ENCODE measurements around the gene KLHL3. TPM values are rescaled to one million over a fixed set of nuclear protein-coding genes. Genes with fewer than 3 reads are reported as not detected.

The KLHL3 gene
- total and polyA plus RNA-seq, 5 experiments from 2014 or later: 2.7 to 37.2 (median 8.1) TPM

DNA sequence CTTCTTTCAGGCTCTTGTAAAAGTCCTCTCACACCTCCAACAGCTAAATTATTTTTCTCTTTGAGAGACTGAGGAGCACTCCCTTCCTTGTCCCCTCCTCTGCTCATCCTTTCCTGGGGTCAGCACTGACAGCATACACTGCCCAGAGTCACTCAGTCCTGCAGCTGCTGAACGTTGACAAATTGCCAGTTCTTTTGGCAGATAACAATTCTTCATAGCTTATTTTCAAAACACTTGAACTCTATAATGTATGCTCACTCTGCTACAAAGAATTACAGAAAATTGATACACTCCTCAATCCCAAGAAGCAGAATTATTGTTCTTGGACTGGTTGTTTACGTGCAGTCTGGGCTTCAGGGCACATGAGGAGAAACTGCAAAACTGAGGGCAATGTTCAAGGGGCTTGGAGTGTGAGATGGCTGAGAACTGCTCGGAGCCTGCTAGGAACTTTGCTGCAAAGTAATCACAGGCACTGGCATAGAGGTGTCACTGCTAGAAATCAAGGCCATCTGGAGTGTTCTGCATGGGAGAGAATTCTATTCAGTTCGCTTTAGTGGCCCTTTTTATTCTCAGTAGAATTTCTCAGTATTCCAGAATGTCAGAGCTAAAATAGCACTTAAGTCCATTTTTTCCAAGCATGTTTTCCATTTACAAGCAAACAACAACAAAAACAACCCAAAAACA, 140.4 kb downstream of the KLHL3 start:
- Mint-ChIP-seq H3K27ac (no peak overlapping the region), H3K36me3 (no peaks in the 10 kb centered on the region), H3K4me3 (no peak overlapping the region), H3K27me3 (peaks cover 15 to 51% (median 34%) of the 10 kb centered on the region in 5 donors), H3K4me1 (peaks cover 0 to 1% (median 0%) of the 10 kb centered on the region in 4 donors), H3K9me3 (peaks cover 0 to 19% (median 7%) of the 10 kb centered on the region in 9 donors)
- ATAC-seq: no peak
- no peak for DNase-seq
- POLR2A ChIA-PET: no interaction called here

GRCh38 chr5:137594717-137595116, 141.2 kb downstream of the KLHL3 start:
- Mint-ChIP-seq H3K27me3 (peaks cover 18 to 52% (median 32%) of the 10 kb centered on the region in 5 donors), H3K9me3 (peaks cover 0 to 19% (median 7%) of the 10 kb centered on the region in 9 donors)

GRCh38 chr5:137592317-137592716, 143.6 kb downstream of the KLHL3 start:
- H3K27ac Mint-ChIP-seq: no peak overlapping the region
- no peak overlapping the region for H3K4me3 Mint-ChIP-seq
- H3K36me3 Mint-ChIP-seq: no peaks in the 10 kb centered on the region
- POLR2A ChIA-PET: no interaction called here
- H3K9me3 Mint-ChIP-seq: peaks cover 0 to 19% (median 8%) of the 10 kb centered on the region in 9 donors
- no peak for ATAC-seq
- peaks cover 13 to 42% (median 29%) of the 10 kb centered on the region in 5 donors for H3K27me3 Mint-ChIP-seq
- DNase-seq: no peak
- peaks cover 0 to 3% (median under 1%) of the 10 kb centered on the region in 4 donors for H3K4me1 Mint-ChIP-seq

More at GRCh38 chr5:137594717-137595116, 141.2 kb downstream of the KLHL3 start:
- Mint-ChIP-seq H3K27ac (no peak overlapping the region), H3K4me1 (peaks cover 0 to 1% (median 0%) of the 10 kb centered on the region in 4 donors), H3K36me3 (no peaks in the 10 kb centered on the region), H3K4me3 (no peak overlapping the region)
- DNase-seq (no peak), ATAC-seq (no peak)
- POLR2A ChIA-PET: no interaction called here

DNA sequence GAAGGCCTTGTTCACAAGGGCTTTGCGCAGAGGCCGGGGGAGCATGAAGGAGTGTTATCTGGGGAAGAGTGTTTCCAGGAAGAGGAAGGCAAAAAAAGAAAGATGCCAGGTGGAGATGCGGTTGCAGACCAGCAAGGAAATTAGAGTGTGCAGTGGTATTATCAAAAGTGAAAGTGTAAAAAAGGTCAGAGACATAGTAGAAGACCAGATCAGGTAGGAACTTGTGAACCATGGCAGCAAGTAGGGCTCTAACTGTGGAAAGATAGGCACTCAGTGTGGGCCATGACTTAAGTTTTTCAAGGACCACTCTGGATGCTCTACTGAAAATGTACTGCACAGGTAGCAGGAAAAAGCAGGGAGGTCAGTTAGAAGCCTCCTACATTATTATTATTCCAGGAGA, 146.7 kb downstream of the KLHL3 start:
- Mint-ChIP-seq H3K9me3 (peaks cover 0 to 19% (median 8%) of the 10 kb centered on the region in 9 donors), H3K4me1 (peaks cover 0 to 3% (median under 1%) of the 10 kb centered on the region in 4 donors), H3K27ac (no peak overlapping the region), H3K36me3 (no peaks in the 10 kb centered on the region), H3K4me3 (no peak overlapping the region), H3K27me3 (peaks cover 10 to 44% (median 27%) of the 10 kb centered on the region in 5 donors)
- POLR2A ChIA-PET: no interaction called here
- no peak for ATAC-seq
- no peak for DNase-seq

DNA sequence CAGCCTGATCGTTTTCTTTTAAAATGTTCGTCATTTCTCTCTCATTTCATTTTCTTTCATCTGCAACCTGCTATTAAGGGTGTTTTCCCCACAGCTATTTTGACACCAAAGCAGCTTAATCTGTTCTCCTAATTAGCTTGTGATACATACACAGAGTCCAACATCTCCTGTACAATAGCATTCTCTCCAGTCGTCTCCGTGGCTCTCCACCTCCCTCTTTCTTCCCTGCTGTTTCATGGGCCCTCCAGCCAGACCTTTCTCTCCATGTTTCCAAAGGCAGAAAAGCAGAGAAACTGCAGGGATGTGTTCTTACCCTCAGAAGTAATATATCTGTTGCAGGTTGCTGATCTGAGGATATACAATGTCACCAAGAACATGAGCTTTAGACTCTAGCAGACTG, 148.0 kb downstream of the KLHL3 start:
- Mint-ChIP-seq H3K9me3 (peaks cover 0 to 19% (median 8%) of the 10 kb centered on the region in 9 donors), H3K36me3 (no peaks in the 10 kb centered on the region), H3K27me3 (peaks cover 8 to 47% (median 24%) of the 10 kb centered on the region in 5 donors), H3K27ac (no peak overlapping the region), H3K4me3 (no peak overlapping the region), H3K4me1 (peaks cover 0 to 3% (median under 1%) of the 10 kb centered on the region in 4 donors)
- DNase-seq (no peak), ATAC-seq (no peak)
- POLR2A ChIA-PET: no interaction called here

- Mint-ChIP-seq H3K4me3 (no peak overlapping the region), H3K4me1 (peaks cover 0 to 3% (median under 1%) of the 10 kb centered on the region in 4 donors), H3K27ac (no peak overlapping the region), H3K36me3 (no peaks in the 10 kb centered on the region), H3K9me3 (peaks cover 0 to under 1% (median 0%) of the 10 kb centered on the region in 9 donors), H3K27me3 (peaks cover 16 to 55% (median 18%) of the 10 kb centered on the region in 5 donors)
- POLR2A ChIA-PET: no interaction called here
- no peak for ATAC-seq
- DNase-seq: no peak
Measured at GRCh38 chr5:137584262-137584661, 151.6 kb downstream of the KLHL3 start.

DNA sequence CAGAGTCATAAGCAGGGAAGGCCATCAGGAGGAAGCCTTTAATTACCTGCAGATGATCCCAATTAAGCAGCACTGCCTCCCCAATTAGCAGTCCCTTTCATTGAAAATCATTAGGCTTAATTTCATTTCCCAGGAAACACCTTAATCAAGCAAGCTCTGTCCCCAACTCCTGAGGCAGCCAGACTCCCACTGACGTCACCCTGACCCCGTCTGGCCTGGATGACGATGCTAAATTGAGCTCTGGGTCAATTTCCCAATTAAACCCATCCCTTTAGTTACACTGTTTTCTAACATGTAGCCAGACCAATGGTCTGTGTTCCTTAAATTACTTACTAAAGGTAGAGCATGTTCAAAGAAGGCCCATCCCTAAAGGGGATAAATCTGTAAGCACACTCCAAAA, 152.8 kb downstream of the KLHL3 start:
- no peaks in the 10 kb centered on the region for H3K4me1 Mint-ChIP-seq
- POLR2A ChIA-PET: no interaction called here
- H3K36me3 Mint-ChIP-seq: no peaks in the 10 kb centered on the region
- no peak for DNase-seq
- no peaks in the 10 kb centered on the region for H3K9me3 Mint-ChIP-seq
- H3K27me3 Mint-ChIP-seq: peaks cover 11 to 44% (median 13%) of the 10 kb centered on the region in 5 donors
- H3K27ac Mint-ChIP-seq: no peak overlapping the region
- no peak for ATAC-seq
- no peak overlapping the region for H3K4me3 Mint-ChIP-seq

DNA sequence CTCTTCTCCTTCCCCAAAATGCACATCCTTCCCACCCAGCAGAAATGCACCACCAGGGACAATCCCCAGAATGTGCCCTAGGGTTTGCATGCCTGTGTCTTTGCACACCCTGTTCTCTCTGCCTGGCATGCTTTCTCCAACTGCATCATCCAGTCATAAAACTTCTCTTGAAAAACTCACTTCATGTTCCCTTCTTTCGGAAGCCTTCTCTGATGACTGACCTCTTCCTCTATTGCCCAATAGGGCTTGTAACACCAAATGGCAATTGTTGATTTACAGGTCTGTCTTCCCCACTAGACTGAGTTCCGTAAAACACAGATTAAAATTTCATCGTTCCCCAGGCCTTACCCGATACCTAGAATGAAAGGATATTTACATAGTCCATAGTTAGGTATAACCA, 153.7 kb downstream of the KLHL3 start:
- H3K27me3 Mint-ChIP-seq: peaks cover 8 to 35% (median 10%) of the 10 kb centered on the region in 5 donors
- ATAC-seq: no peak

DNA sequence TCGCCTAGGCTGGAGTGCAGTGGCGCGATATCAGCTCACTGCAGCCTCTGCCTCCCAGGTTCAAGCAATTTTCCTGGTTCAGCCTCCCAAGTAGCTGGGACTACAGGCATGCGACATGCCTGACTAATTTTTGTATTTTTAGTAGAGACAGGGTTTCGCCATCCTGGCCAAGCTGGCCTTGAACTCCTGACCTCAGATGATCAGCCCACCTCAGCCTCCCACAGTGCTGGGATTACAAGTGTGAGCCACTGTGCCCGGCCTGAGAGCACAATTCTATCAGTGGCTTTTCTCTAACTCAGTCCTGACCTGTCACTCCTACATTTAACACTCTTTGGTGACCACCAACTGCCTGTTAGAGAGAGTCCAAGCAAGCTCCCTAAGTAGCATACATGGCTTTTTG, 154.1 kb downstream of the KLHL3 start:
- no peak for ATAC-seq
- no peak for DNase-seq
- Mint-ChIP-seq H3K9me3 (no peaks in the 10 kb centered on the region), H3K27me3 (peaks cover 4 to 30% (median 6%) of the 10 kb centered on the region in 5 donors), H3K4me1 (no peaks in the 10 kb centered on the region), H3K36me3 (no peaks in the 10 kb centered on the region), H3K27ac (no peak overlapping the region), H3K4me3 (no peak overlapping the region)
- POLR2A ChIA-PET: no interaction called here

More for the DNA sequence above, 153.7 kb downstream of the KLHL3 start:
- no peak for DNase-seq
- Mint-ChIP-seq H3K27ac (no peak overlapping the region), H3K9me3 (no peaks in the 10 kb centered on the region), H3K36me3 (no peaks in the 10 kb centered on the region), H3K4me3 (peak overlapping the region in 1 of 10 donors; percentile 16), H3K4me1 (no peaks in the 10 kb centered on the region)
- POLR2A ChIA-PET: no interaction called here

DNA sequence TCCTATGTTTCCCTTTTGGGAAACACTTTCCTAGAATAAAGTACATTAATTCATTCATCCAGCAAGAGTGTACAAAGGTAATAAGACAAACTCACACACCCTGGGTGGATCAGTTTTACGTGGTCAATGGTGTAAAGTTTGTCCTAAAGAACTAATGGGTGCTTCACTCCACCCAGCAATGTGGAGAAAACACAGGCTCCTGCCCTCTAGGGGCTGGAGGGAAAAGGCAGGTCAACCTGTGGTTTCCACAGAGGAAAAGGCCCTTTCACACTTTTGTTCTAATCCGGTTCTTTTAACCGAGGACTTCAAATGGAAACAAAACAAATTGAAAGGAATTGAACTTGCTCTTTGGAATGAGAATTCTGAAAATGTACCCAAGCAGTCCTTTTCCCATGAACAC, 155.9 kb downstream of the KLHL3 start:
- Mint-ChIP-seq H3K36me3 (no peaks in the 10 kb centered on the region), H3K4me1 (no peaks in the 10 kb centered on the region), H3K27ac (no peak overlapping the region), H3K9me3 (no peaks in the 10 kb centered on the region), H3K27me3 (peaks cover 5 to 24% (median 8%) of the 10 kb centered on the region in 5 donors), H3K4me3 (no peak overlapping the region)
- no peak for DNase-seq
- ATAC-seq: no peak
- POLR2A ChIA-PET: no interaction called here

- Mint-ChIP-seq H3K9me3 (no peaks in the 10 kb centered on the region), H3K27me3 (peaks cover 15 to 29% (median 25%) of the 10 kb centered on the region in 5 donors), H3K4me3 (no peak overlapping the region), H3K36me3 (no peaks in the 10 kb centered on the region), H3K27ac (no peak overlapping the region), H3K4me1 (no peaks in the 10 kb centered on the region)
- ATAC-seq: no peak
- POLR2A ChIA-PET: no interaction called here
- DNase-seq: no peak
Measured at GRCh38 chr5:137575847-137576246, 160.0 kb downstream of the KLHL3 start.

DNA sequence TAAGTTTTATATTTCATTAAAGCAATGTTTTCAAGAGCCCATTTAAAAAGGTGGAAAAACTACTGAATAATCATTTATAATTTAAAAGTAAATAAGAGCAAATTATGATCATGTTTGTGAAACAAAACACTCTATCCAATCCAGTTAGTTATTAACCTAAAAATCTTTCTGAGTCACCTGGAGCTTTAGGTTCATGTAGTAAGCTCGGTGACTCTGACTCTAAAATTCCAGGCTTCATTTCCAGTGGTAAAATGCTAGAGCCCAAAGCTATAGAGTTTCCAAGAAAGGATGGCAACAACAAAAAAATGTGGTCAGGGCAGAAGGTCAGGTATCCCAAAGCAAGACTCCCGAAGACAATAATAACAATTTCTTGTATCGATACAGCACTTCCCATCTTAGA, 160.7 kb downstream of the KLHL3 start:
- Mint-ChIP-seq H3K27ac (no peak overlapping the region), H3K4me3 (no peak overlapping the region), H3K36me3 (no peaks in the 10 kb centered on the region), H3K9me3 (no peaks in the 10 kb centered on the region), H3K4me1 (no peaks in the 10 kb centered on the region), H3K27me3 (peaks cover 15 to 32% (median 29%) of the 10 kb centered on the region in 5 donors)
- POLR2A ChIA-PET: no interaction called here
- ATAC-seq: no peak
- no peak for DNase-seq

- DNase-seq: no peak
- Mint-ChIP-seq H3K27ac (no peak overlapping the region), H3K9me3 (no peaks in the 10 kb centered on the region), H3K4me3 (no peak overlapping the region), H3K27me3 (peaks cover 15 to 45% (median 33%) of the 10 kb centered on the region in 5 donors), H3K4me1 (no peaks in the 10 kb centered on the region), H3K36me3 (no peaks in the 10 kb centered on the region)
- POLR2A ChIA-PET: no interaction called here
- ATAC-seq: no peak
Measured at GRCh38 chr5:137573376-137573775, 162.5 kb downstream of the KLHL3 start.

Measured in naive thymus-derived CD8-positive, alpha-beta T cell (primary cell).